ENCODE measurements around the gene XKR7.

GRCh38 chr20:31990641-31991338 lies 22.8 kb downstream of the XKR7 start:
- TF ChIP-seq POLR2A (IDR thresholded peaks at IDR 0.05): no peak
- TF ChIP-seq, protein P1, sequence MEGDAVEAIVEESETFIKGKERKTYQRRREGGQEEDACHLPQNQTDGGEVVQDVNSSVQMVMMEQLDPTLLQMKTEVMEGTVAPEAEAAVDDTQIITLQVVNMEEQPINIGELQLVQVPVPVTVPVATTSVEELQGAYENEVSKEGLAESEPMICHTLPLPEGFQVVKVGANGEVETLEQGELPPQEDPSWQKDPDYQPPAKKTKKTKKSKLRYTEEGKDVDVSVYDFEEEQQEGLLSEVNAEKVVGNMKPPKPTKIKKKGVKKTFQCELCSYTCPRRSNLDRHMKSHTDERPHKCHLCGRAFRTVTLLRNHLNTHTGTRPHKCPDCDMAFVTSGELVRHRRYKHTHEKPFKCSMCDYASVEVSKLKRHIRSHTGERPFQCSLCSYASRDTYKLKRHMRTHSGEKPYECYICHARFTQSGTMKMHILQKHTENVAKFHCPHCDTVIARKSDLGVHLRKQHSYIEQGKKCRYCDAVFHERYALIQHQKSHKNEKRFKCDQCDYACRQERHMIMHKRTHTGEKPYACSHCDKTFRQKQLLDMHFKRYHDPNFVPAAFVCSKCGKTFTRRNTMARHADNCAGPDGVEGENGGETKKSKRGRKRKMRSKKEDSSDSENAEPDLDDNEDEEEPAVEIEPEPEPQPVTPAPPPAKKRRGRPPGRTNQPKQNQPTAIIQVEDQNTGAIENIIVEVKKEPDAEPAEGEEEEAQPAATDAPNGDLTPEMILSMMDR (IDR thresholded peaks at IDR 0.05 in 8 of 11, conservative IDR thresholded peaks at IDR 0.05 in 3 of 11): no peak

All from spleen (tissue), 7 donors.